HL-60/S4 treated with retinoic acid at 250 ng/mL for 4 days and 3 days (cell line): ENCODE measurements around the gene NCOA1.
"Not testable (repeated sequence)": the region's sequence is repeated elsewhere in the genome, so short reads cannot be mapped to it uniquely, and the experiment has no call there.

ENCODE experiments used
- in situ Hi-C: fragments of 300-500 bp; cut with MboI; formaldehyde crosslinking; loops from 2 replicates; pipeline ENCODE4 v1.7.0; 2022; ENCODE audit warnings: low sequenced_read_pairs

The NCOA1 gene

DNA sequence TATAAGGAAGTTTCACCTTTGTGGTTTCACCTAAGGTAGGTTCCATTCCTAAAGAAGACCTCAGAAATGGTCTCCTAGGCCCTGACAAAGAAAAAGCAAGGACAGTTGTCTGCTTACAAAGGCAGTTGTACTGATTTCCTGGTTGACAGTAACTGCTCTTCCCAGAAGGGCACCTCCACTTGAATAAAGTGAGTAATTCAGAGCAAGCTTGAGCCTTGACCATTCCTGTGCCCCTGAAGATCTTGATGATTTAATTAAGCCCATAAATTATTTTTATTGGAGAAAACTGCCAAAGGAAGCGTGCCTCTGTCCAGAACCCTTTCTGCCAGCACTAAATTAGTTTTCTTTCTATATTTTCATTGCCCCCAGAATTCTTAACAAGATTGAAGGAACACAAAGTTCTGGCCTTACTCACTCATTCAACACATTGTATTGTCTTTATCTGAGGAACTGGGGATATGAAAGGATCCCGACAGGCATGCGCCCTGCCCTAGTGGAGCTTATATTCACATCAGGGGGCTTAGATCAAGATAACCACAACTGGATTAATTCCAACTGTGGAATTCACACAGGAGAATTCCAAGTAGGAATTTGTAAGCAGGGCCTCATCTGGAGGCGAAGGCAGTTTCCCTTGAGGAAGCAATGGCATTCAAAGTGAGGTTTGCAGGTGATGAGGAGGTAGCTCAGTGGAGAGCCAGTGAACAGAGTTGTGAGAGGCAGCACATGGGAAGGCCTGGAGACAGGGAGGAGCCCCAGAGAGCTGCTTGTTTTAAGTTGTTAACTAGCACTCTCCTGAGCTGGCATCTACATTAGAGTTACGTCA, 280.9 kb downstream of the NCOA1 start:
- in situ Hi-C loops, result no loop called here

DNA sequence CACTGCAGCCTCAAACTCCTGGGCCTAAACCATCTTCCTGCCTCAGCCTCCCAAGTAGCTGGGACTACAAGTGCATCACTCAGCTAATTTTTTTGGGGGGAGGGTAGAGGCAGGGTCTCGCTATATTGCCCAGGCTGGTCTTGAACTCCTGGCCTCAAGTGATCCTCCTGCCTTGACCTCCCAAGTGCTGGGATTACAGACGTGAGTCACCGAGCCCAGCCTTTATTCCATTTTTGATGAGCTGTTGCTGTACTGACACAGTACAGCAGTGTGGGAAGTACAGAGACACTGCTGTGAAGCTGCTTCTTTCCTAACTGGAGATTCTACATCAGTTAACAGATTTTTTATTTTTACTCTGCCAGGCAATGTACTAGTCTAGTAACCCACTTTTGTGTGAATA, 283.3 kb downstream of the NCOA1 start:
- in situ Hi-C loops, result no loop called here

DNA sequence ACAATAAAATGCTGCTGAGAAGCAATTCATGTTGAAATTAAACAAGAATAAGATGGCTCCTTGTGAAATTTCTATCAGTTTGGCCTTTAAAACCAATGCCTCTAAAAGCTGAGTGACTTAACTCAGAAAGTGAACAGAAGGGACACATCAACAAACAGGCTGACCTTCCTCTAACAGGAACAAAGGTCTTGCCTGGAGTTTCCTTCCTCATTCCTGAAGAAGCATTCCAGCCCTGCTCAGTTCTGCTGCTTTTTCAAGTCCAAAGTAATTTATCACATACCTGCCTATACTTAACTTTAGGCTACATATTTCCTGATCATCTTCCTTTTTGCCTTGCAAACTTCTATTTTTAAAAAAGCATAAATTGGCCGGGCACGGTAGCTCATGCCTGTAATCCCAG, 288.1 kb downstream of the NCOA1 start:
- in situ Hi-C loops, result no loop called here

DNA sequence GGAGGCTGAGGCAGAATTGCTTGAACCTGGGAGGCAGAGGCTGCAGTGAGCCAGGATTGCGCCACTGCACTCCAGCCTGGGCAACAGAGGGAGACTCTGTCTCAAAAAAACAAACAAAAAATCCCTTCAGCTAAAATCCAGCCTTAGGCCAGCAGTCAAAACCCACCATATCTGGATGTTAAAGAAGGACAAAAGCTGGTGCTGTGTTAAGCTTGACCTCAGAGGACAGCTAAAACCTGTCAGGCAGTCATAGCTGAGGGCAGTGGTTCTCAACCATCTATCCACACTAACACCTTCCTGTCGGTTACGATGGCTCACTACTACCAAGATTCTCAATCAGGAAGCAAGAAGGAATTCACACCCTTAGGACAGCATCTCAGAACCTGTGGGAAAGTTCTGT, 292.6 kb downstream of the NCOA1 start:
- in situ Hi-C loops, result no loop called here

DNA sequence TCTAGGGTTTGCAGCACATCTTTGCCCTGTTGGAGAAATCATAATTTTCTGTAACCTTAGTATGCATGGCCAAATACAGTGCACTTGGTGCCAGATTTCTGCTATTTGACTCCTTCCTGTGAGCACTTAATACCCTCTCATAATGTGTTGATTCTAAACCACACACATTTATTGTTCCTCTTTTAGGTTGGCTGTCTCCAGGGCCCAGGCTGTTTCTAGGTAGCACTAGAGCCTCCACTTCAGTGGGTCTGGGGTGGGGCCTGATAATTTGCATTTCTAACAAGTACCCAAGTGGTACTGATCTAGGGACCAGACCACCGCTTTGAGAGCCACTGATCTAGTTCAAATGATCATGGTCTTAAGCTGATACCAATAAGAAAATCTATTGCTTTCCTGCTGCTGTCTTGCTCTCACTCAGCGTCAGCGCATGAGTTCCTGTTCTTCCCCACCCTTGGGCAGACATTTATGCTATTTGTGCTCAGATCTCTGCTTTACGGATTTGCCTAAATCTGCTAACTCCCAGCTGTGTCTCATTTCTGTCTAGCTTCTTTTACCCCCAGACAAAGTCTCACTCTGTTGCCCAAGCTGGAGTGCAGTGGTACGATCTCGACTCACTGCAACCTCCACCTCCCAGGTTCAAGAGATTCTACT, 294.7 kb downstream of the NCOA1 start:
- in situ Hi-C loops, result no loop called here

DNA sequence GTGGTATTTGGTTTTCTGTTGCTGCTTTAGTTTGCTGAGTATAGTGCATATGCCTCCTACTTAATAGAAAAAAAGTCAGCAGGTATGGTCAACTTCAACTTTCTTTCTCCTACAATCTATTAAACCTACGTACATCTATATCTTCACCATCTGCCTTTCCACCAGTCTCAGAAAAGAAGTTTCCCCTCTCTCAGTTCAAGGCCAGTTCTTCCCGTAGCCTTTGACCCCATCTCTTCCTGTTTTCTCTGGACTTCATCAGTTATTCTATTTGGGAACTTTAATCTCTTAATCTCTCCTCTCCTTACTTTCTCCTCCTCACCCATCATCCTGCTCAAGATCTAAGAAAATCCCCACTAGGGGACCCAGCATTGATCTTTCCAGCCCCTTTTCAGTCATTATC, 296.5 kb downstream of the NCOA1 start:
- in situ Hi-C loops, result no loop called here

DNA sequence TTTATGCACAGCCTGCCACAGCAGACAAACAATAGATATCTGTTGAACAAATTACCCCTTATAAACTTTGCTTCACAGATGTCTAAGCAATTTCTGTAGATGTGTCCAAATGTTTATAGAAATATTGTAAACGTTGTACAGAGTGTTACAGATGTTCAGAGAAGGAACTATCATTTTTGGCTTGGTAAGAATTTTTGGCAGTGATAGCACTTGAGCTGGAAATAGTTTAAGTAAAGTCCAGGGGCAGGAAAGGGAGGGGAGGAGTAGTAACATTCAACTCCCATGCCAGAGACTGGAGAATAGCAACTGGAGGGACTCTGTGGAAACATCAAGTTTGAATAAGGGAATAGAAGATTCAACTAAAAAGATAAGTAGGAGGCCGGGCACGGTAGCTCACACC, 297.8 kb downstream of the NCOA1 start:
- in situ Hi-C loops, result no loop called here

DNA sequence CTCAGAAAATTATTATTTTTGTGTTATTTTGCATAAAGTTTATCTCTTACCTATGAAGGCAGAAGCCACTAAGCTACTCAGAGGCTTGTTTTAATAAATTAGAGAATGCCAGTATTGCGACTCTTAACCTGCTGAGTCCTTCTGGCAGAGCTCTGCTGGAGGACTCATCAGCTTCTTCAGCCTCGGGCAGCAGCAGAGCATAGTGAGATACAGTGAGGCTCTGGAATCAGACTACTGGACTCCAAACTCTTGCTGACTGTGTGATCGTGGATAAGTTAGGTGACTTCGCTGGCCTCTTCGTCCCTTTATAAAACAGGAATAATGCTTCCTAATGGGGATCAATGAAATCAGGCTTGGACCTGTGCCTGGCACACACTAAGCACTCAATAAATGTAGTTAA, 300.4 kb downstream of the NCOA1 start:
- in situ Hi-C loops, result no loop called here

DNA sequence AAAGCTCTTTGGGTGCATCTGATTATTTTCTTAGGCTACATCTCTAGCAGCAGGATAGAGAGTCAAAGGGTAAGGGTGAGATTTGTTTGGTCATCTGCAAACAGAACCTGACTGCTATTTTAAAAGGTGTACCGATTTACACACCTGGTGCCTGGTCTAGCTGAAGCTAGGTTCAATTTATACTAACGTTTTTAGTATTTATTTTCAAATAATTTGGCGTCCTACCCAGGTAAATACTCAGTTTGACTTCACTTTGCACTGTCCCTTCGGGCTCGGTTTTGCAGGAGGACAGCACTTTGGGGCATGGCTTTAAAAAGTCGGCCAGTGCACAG, 301.5 kb downstream of the NCOA1 start:
- in situ Hi-C loops, result no loop called here

DNA sequence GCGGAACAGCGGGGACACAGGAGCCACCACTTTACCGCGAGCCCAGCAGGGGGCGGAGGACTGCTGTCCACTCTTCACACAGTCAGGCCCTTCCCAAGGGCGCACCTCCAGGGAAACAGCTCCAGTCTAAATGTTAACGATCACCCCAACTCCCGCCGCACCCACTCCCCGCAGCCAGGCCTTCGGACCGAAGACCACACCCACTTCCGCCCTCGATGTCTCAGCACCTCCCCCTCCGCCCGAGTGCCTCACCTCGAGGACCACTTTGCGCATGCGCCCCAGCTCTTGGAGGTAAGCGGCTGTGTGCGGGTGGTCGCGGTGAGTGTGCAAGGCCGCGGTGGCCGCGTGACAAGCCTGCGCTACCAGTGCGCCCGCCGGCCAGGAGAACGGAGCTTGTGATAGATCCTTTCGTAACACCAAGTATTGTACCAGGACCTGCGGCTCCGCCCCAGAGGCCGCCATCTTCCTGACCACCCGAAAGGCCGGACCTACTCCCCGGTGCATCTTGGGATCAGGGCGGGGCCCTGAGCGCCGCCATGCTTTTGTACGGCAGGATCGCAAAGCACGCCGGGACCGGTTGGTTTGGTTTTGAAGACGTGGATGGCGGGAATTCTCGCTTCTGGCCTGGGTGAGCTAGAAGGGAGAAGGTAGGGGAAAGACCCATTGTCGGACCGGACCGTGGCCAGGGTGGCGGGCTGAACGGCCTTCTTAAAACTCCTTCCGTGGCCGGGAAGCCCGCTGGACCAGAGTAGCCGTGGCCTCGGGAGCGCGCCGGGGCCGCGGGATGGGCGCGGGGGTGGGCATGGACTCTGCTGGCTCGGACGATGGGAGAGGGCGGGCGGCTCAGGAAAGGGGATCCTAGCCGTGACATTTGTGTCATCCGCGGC, 302.1 kb downstream of the NCOA1 start, which contains the start of the genes CENPO and PTRHD1:
CENPO (plus strand) TSS at position 552 of the 887 bp plus-strand sequence. CDS start 495 bp downstream, outside the sequence.
PTRHD1 (minus strand) TSS at position 518 of the 887 bp plus-strand sequence; CDS start at position 504, 14 bp downstream.
- in situ Hi-C loops, result no loop called here

DNA sequence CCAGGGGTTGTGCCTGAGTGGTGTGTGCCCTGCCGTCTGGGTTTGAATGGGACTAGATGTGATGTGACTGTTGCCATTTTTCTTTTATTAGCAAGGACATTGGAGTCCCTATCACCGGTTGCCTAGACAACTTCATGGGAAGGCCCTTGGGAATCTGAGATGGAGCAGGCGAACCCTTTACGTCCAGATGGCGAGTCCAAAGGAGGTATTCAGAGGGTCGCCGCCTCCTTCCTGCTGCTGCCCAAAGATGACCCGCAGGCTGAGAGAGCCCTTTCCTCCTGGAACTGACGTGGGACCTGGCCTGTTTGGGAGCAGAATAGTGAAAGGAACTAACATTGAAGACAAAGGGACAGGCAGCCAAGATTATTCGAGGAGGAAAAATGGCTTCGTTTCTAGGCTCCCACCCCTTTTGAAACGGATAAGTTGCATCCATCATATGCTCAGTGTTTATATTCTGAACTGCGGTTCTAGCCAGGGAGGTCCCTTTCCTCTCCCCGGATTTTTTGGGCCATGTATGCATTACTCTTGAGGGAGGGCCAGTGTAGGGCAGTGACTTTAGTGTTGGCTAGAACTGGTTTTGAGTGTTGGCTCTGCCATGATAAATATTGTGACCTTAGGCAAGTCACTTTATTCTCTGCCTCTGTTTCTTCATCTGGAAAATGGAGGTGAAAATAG, 302.8 kb downstream of the NCOA1 start:
- in situ Hi-C loops, result no loop called here

DNA sequence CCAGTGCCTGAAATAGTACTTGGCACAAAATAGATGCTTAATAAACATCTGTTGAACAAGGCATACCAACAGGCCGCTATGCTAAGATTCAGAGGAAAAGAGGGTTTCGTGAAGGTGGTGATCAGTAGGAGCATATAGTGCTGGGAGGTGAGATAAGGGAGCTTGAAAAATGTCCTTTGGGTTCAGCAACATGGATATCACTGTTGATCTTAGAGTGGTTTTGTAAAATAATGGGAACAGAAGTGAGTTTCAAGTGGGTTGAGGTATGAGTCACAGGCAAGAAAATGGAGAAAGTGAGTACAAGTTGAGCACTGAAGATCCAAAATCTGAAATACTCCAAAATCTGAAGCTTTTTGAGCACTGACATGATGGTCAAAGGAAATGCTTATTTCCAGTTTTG, 306.6 kb downstream of the NCOA1 start:
- in situ Hi-C loops, result no loop called here

DNA sequence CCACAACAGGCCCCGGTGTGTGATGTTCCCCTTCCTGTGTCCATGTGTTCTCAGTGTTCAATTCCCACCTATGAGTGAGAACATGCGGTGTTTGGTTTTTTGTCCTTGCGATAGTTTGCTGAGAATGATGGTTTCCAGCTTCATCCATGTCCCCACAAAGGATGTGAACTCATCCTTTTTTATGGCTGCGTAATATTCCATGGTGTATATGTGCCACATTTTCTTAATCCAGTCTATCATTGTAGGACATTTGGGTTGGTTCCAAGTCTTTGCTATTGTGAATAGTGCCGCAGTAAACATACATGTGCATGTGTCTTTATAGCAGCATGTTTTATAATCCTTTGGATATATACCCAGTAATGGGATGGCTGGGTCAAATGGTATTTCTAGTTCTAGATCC, 309.4 kb downstream of the NCOA1 start:
- in situ Hi-C loops, result not testable (repeated sequence)

DNA sequence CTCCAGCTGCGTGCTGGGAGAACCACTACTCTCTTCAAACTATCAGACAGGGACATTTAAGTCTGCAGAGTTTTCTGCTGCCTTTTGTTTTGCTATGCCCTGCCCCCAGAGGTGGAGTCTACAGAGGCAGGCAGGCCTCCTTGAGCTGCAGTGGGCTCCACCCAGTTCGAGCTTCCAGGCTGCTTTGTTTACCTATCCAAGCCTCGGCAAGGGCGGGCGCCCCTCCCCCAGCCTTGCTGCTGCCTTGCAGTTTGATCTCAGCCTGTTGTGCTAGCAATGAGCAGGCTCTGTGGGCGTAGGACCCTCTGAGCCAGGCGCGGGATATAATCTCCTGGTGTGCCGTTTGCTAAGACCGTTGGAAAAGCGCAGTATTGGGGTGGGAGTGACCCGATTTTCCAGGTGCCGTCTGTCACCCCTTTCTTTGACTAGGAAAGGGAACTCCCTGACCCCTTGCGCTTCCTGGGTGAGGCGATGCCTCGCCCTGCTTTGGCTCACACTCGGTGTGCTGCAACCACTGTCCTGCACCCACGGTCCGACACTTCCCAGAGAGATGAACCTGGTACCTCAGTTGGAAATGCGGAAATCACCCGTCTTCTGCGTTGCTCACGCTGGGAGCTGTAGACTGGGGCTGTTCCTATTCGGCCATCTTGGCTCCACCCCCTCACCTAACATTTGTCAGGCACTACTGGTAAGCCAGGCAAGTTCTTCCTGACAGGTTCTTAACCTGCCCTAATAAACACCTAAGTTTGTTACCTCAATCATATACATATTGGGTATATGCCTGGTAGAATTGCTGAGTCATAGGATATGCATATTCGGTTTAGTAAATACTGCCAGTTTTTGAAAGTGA, 315.0 kb downstream of the NCOA1 start:
- in situ Hi-C loops, result not testable (repeated sequence)

DNA sequence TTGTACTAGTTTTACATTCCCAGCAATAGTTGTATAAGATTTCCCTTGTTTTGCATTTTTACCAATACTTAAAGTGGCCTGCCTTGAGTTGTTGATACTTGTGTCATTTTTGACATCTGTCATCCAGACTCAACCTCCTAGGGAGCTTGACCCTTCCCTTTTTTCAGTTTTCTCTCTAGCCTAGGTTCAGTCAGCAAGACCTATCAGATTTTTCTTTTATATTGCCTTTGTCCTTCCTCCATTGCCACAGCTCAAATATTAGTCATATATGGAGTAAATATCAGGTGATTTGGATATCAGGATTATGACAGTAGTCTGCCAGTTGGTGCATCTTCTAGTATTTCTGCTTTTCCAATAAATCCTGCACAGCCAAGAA, 315.6 kb downstream of the NCOA1 start:
- in situ Hi-C loops, result no loop called here

DNA sequence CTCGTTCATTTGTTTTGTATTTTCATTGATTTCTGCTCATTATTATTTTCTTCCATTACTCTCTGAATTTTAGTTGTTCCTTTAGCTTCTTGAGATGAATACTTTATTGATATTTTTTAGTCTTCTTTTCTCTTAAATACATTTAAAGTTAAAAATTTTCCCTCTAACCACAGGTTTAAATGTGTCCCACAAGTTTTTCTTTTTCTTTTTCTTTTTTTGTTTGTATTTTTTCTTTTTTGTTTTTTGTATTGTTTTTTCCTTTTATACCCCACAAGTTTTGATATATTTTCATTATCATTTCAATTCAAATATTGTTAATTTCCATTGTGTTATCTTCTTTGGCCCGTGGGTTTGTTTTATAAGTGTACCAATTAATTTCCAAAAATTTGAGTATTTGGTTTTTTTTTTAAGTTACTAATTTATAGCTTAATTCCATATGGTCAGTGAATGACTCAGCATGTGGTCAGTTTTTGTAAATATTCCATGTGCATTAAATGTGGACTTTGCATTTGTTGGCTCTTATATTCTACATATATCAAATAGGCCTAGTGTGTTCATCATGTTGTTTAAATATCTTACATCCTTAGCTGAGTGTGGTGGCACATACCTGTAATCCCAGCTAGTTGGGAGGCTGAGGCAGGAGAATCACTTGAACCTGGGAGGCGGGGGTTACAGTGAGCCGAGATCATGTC, 318.4 kb downstream of the NCOA1 start:
- in situ Hi-C loops, result no loop called here

DNA sequence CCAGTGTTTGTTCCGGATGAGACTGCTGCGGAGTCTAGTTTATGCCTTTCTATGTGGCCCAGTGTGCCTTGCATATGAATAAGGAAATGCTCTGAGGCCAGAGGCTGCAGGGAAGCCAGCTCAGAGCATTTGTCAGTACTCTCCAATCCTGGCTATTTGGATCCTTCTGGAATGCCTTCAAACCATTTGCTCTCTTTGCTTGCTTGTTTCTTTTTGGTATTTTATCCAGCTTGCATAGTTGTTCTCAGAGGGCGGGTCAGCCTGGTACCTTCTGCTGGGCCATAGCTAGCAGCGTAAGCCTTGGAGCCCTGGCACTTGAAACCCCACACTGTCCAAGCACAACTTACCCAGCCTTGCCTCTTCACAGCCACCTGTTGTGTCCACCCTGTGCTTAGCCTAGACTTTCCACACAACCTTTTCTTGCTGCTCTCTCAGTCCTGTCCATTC, 322.7 kb downstream of the NCOA1 start:
- in situ Hi-C loops, result no loop called here

DNA sequence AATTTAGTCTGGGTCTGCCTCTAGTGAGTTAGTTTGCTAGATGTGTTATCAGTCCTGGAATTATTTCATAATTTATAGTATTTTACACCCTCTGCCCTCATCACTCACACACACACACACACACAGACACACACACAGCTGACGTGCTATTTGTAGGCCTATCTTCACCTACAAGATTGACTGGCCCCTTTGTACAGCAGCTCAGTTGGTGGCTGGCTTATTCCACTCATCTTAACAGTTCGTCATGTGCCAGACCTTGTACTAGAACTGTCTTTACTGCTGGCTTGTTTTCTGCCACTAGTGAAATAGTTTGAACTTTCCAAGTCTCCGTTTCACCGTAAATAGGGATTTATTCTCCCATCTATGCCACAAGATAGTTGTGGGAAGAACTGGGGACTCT, 323.5 kb downstream of the NCOA1 start:
- in situ Hi-C loops, result no loop called here

DNA sequence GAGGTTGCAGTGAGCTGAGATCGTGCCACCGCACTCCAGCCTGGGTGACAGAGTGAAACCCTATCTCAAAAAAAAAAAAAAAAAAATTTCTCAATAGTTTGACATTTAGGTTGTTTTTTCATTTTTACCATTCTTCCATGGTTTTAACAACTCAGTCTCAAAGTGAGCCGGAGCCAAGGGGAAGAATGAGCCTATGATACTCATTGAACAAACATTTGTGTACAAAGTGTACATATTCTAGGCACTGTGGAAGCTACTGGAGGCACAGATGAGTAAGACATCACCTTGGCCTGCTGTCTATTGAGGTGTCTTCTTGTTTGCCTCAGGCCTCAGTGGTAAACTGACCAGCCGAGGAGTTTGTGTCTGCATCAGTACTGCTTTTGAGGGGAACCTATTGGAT, 324.1 kb downstream of the NCOA1 start:
- in situ Hi-C loops, result no loop called here
